ENCODE measurements around the gene CNOT6L. TPM values are rescaled to one million over a fixed set of nuclear protein-coding genes. Genes with fewer than 3 reads are reported as not detected.

CNOT6L gene
- total RNA-seq, 1 donor from 2014 or later: 8.6 TPM

DNA sequence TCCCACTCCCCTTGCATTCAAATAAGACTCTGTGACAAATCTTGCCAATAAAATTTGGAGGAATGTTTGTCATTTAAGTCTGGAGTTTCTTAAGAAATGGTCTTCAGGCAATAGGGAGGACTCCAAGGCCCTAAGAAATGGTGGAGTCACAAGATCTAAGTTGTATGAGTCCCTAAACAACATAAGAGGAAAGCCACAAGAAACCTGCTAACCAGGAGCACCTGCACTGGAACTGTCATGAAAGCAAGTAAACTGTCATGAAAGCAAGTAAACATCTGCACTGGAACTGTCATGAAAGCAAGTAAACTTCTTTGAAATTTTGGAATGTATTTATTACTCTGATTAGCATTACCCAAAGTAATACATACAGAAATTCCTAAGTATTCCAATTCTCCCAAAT, 3.5 kb downstream of the CNOT6L start:
- no peak overlapping the region for H3K4me3 ChIP-seq (ENCODE audit: low read depth, low read length)
- TF ChIP-seq, protein P1, sequence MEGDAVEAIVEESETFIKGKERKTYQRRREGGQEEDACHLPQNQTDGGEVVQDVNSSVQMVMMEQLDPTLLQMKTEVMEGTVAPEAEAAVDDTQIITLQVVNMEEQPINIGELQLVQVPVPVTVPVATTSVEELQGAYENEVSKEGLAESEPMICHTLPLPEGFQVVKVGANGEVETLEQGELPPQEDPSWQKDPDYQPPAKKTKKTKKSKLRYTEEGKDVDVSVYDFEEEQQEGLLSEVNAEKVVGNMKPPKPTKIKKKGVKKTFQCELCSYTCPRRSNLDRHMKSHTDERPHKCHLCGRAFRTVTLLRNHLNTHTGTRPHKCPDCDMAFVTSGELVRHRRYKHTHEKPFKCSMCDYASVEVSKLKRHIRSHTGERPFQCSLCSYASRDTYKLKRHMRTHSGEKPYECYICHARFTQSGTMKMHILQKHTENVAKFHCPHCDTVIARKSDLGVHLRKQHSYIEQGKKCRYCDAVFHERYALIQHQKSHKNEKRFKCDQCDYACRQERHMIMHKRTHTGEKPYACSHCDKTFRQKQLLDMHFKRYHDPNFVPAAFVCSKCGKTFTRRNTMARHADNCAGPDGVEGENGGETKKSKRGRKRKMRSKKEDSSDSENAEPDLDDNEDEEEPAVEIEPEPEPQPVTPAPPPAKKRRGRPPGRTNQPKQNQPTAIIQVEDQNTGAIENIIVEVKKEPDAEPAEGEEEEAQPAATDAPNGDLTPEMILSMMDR (conservative IDR thresholded peaks at IDR 0.05; ENCODE audit: low read depth, low read length): no peak
- no peak for DNase-seq (ENCODE audit: low read depth)

DNA sequence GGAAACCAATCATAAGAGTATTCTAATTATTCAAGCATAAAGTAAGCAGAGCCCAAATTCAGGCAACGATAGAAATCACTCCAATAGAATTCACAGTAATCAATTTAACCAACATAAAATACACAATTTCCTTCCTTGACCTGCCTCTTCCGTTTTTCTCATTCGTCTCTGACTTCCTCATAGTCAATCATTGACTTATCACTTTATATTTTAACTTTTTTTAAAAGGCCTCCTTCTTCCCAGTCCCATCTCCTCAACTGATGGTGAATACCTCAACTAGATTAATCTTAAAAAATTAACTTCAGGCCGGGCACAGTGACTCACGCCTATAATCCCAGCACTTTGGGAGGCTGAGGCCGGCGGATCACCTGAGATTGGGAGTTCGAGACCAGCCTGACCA, 13.3 kb downstream of the CNOT6L start:
- no peak overlapping the region for H3K4me3 ChIP-seq (ENCODE audit: low read depth, low read length)
- TF ChIP-seq, protein P1 (conservative IDR thresholded peaks at IDR 0.05; ENCODE audit: low read depth, low read length): no peak
- DNase-seq (ENCODE audit: low read depth): no peak

DNA sequence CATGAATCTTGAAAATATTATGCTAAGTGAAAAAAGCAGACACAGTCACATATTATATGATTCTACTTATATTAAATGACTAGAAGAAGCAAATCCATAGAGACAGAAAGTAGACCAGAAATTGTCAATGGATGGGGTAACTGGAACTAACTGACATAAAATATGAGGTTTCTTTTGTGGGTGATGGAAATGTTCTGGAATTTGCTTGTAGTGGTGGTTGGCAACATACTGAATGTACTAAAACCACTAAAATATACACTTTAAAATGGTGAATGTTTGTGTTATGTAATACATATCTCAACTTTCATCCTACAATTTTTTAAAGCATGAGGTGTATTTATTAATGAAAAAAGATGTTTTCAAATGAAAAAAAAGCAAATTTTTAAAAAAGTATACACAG, 14.7 kb downstream of the CNOT6L start:
- no peak for DNase-seq (ENCODE audit: low read depth)

DNA sequence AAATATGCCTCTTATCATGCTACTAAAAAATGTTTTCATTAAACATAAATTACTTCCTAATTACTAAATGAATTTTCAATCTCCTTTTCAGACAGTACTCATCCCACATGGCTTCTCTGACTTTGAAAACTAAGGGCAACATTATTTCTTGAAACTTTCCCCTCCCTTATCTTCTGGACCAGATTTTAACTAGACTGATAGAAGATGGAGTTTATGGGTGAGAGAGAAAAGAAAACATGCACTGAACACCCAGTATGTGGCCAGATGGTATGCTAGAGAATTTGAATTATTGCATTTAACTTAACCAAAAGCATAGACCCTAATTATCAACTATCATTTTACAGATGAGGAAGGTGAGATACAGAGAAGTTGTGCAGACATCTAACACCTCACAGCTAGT, 16.8 kb downstream of the CNOT6L start:
- TF ChIP-seq, protein P1 (conservative IDR thresholded peaks at IDR 0.05; ENCODE audit: low read depth, low read length): no peak
- DNase-seq (ENCODE audit: low read depth): no peak
- H3K4me3 ChIP-seq (ENCODE audit: low read depth, low read length): no peak overlapping the region

More for the DNA sequence above, 14.7 kb downstream of the CNOT6L start:
- TF ChIP-seq, protein P1 (conservative IDR thresholded peaks at IDR 0.05; ENCODE audit: low read depth, low read length): no peak
- H3K4me3 ChIP-seq (ENCODE audit: low read depth, low read length): no peak overlapping the region

DNA sequence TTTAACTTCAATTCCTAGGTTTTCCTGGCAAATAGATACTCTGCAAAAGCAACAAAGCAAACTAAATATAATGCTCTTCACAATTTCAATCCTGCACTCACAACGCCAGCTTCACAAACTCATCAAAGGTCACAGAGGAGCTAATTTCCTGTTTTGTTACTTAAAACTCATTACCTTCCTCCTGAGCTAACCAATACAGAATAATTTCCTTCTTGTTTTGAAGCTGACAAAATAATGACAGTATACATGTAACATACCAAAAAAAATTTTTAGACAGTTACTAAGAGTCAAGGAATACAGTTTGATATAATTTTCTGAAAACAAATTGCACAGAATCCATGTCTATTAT, 17.9 kb downstream of the CNOT6L start:
- no peak overlapping the region for H3K4me3 ChIP-seq (ENCODE audit: low read depth, low read length)
- DNase-seq (ENCODE audit: low read depth): no peak
- TF ChIP-seq, protein P1 (conservative IDR thresholded peaks at IDR 0.05; ENCODE audit: low read depth, low read length): no peak

DNA sequence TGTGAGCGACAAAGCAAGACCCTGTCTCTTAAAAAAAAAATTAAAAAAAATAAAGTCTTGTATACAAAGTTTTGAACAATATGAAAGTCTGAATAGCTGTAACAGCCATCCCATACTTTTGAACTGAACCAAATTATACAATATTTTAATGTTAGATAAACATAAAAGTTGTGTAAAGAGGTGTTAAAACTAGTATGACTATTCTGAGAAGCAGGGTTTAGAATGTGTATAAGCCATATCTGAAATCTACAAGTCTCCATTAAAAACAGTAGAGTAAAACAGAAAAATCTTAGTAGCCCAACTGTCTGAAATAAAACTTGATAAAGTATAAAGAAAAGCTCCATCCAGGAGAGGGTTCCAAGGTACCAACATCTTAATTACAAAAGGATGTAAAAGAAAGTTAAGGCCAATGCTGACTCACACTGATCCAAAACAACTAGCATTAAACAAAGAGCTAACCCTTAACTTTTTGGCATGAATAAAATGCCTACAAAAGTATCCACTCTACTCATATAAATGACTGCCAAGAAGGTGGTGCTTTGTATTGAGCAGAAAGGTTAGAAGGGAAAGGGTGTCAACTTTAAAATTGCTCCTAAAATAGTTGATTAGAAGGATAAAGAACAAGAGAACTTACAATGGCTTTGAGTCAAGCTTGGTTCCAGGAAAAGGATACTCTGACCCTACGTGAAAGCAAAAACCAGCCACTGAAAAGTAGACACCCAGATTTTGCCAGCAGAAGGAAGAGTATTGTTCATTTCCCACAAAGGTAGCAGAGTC, 18.5 kb downstream of the CNOT6L start:
- TF ChIP-seq, protein P1 (conservative IDR thresholded peaks at IDR 0.05; ENCODE audit: low read depth, low read length): no peak
- no peak for DNase-seq (ENCODE audit: low read depth)
- no peak overlapping the region for H3K4me3 ChIP-seq (ENCODE audit: low read depth, low read length)

DNA sequence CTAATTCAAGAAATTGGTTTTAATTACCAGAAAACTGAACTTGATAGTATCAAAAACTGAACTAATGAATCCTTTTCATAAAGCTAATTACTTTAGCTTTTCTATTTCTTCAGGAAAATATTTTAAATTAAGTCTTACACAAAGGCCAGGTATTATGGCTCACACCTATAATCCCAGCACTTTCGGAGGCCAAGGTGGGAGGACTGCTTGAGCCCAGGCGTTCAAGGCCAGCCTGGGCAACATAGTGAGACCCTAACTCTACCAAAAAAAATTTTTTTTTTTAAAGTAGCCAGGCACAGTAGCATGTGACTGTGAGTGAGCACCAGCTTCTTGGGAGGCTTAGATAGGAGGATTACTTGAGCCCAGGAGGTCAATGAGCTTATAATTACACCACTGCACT, 19.1 kb downstream of the CNOT6L start:
- TF ChIP-seq, protein P1 (conservative IDR thresholded peaks at IDR 0.05; ENCODE audit: low read depth, low read length): no peak
- DNase-seq (ENCODE audit: low read depth): no peak
- H3K4me3 ChIP-seq (ENCODE audit: low read depth, low read length): no peak overlapping the region

Measured in epithelial cell of proximal tubule (primary cell).